Neutrophil (primary cell): ENCODE measurements around the gene VPS35.
"Not testable (repeated sequence)": the region's sequence is repeated elsewhere in the genome, so short reads cannot be mapped to it uniquely, and the experiment has no call there.

Experiments used
- H3K27ac ChIP-seq: fragments of 200-600 bp; sonication (generic); 2 replicates; pipeline ENCODE4 v1.5.1; 2016; ENCODE audit warnings: mild to moderate bottlenecking, moderate library complexity
- H3K27me3 ChIP-seq: fragments of 200-600 bp; sonication (generic); 2 replicates; pipeline ENCODE4 v1.6.0; 2016; ENCODE audit warnings: mild to moderate bottlenecking
- H3K36me3 ChIP-seq: fragments of 200-600 bp; sonication (generic); 2 replicates; pipeline ENCODE4 v1.5.1; 2017
- H3K4me1 ChIP-seq, 2 experiments: fragments of 200-600 bp in 1 of 2; sonication (generic) in 1 of 2; 1 replicate in 1 of 2; 2 replicates in 1 of 2; pipeline versions ENCODE4 v1.5.1 to v1.6.1; 2013 to 2016; ENCODE audit warnings: low read depth in 1 of 2, low read length in 1 of 2, mild to moderate bottlenecking in 1 of 2, moderate library complexity in 1 of 2; ENCODE audit not compliant: control insufficient read depth in 1 of 2, insufficient read depth in 1 of 2
- H3K4me3 ChIP-seq, 2 experiments: fragments of 200-600 bp in 1 of 2; sonication (generic) in 1 of 2; 1 replicate in 1 of 2; 2 replicates in 1 of 2; pipeline ENCODE4 v1.5.1; 2013 to 2016; ENCODE audit warnings: low read depth in 1 of 2, low read length in 1 of 2, mild to moderate bottlenecking in 1 of 2, moderate library complexity in 1 of 2
- H3K9me3 ChIP-seq: fragments of 200-600 bp; sonication (generic); 2 replicates; pipeline ENCODE4 v1.5.1; 2016
- CTCF ChIP-seq: fragments of 200-600 bp; sonication (generic); IDR thresholded peaks from 2 replicates; pipeline ENCODE4 v1.5.1; 2016; ENCODE audit warnings: antibody characterized with exemption

Gene VPS35

DNA sequence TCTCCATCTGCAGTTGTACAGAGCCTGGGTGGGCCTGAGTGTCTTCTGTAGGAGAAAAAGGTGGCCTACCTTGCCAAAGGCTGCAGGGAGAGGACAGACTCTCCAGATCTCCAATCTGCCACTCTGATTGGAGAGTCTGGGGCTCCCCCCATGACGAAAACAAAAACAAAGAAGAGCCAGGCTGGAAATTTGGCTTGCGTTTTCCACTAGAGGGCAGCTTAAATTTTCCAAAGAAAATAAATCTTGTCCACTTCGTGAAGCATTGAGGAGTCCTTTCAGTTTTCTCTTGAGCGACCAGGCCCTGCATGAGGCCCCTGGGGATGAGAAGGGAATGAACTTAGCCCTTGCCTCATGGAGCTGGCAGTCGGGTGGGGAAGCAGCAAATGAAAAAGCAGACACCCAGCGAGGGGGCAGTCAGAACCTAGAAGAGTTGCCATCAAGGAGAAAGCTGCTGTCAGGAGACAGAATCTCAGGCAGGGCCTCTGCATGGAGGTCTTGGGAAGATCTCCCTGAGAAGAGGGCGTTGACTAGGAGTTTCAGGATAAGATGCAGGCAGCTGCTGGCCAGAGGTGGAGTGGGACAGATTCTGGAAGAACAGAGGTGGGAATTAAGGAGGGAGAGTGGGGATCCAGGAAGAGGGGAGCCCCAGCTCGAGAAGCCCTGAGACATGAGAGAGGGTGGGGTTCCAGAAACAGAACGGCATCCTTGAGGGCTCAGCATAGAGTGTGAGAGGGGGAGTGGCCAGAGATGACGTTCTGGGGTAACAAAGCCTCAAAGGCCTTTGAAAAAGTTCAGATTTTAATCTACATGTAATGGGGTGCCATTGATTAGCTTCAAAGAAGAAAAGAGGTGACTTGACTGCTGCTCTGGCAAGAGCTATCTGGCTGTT is 59.4 kb downstream of the VPS35 start:
- no peaks in the 10 kb centered on the region for H3K9me3 ChIP-seq
- no peak overlapping the region for H3K4me3 ChIP-seq
- H3K36me3 ChIP-seq: no peaks in the 10 kb centered on the region
- peak overlapping the region; percentile 59 for H3K27ac ChIP-seq
- no peak for TF ChIP-seq CTCF
- H3K4me1 ChIP-seq: peaks cover 17 to 21% of the 10 kb centered on the region in 2 experiments
- no peaks in the 10 kb centered on the region for H3K27me3 ChIP-seq

GRCh38 chr16:46627746-46628145 is 61.2 kb downstream of the VPS35 start:
- no peak overlapping the region for H3K4me3 ChIP-seq
- no peaks in the 10 kb centered on the region for H3K9me3 ChIP-seq
- no peaks in the 10 kb centered on the region for H3K36me3 ChIP-seq
- peaks cover 17 to 21% of the 10 kb centered on the region in 2 experiments for H3K4me1 ChIP-seq
- TF ChIP-seq CTCF: no peak
- no peak overlapping the region for H3K27ac ChIP-seq
- H3K27me3 ChIP-seq: no peaks in the 10 kb centered on the region

DNA sequence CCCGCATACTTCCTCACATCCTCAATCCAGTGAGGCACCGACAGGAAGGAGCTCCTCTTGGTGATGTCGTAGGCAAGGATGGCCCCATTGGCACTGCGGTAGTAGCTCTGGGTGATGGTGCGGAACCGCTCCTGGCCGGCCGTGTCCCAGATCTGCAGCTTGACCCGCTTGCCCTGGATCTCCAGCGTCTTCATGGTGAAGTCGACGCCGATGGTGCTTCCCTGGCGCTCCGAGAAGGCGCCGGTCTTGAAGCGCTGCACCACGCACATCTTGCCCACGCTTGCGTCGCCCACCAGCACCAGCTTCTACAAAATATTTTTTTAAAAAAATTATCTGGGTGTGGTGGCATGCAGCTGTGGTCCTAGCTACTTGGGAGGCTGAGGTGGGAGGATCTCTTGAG is 62.3 kb downstream of the VPS35 start:
- H3K4me3 ChIP-seq, H3K27me3 ChIP-seq, H3K9me3 ChIP-seq, H3K36me3 ChIP-seq, H3K27ac ChIP-seq: not testable (repeated sequence)
- H3K4me1 ChIP-seq: peaks cover 21 to 26% of the 10 kb centered on the region in 2 experiments

GRCh38 chr16:46624862-46625261 is 64.1 kb downstream of the VPS35 start:
- peaks cover 31 to 34% of the 10 kb centered on the region in 2 experiments for H3K4me1 ChIP-seq
- H3K36me3 ChIP-seq, H3K9me3 ChIP-seq, H3K27ac ChIP-seq, H3K27me3 ChIP-seq, H3K4me3 ChIP-seq: not testable (repeated sequence)

DNA sequence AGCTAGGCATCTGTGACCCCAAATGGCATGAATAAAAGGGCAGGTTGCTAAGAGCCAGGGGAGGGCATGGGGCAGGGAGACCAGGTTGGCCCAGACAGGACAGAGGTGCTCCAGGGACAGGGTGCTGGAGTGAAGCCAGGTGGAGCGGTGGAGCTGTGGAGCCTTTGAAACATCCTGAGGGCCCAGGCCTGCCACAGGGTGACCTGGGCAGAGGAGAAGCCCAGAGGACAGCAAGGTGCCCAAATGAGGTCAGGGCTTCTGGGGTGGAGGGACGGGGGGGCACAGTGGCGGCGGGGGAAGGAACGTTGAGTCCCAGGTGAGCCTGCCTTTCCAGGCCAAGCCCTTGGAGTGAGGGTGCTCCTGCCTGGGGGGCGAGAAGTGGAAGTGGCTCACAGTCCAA is 65.3 kb downstream of the VPS35 start:
- H3K9me3 ChIP-seq, H3K27ac ChIP-seq, H3K36me3 ChIP-seq, H3K27me3 ChIP-seq, H3K4me3 ChIP-seq: not testable (repeated sequence)
- H3K4me1 ChIP-seq: peaks cover 20 to 24% of the 10 kb centered on the region in 2 experiments

DNA sequence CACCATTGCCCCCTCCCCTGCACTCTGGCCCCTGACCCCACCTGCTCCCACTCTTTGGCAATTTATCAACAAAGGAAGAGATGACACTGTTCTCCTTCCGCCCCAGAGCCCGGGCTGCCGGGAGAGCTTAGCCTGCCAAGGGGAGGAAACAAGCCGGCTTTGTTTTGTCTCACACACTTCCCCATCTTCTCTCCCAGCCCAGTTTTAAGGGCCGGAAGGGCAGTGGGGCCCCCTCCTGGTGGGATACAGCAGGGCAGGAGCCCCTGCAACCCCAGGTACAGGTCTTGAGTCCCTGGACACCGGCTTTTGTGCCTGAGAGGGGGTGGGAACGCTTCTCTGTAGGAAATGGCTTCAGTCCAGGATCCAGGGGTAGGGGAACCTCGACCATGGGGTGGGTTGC is 65.7 kb downstream of the VPS35 start:
- Histone ChIP-seq H3K4me1 (peaks cover 19 to 24% of the 10 kb centered on the region in 2 experiments), H3K27ac (peak overlapping the region; percentile 38)
- H3K36me3 ChIP-seq, H3K4me3 ChIP-seq, H3K27me3 ChIP-seq, H3K9me3 ChIP-seq: not testable (repeated sequence)

GRCh38 chr16:46621934-46622676 is 66.9 kb downstream of the VPS35 start:
- Histone ChIP-seq H3K27ac (peak overlapping the region; percentile 64), H3K4me1 (peaks cover 19 to 21% of the 10 kb centered on the region in 2 experiments), H3K36me3 (peaks cover 7% of the 10 kb centered on the region), H3K27me3 (no peaks in the 10 kb centered on the region), H3K4me3 (peak overlapping the region; percentile 74 to 89), H3K9me3 (no peaks in the 10 kb centered on the region)
- TF ChIP-seq CTCF: no peak
